Fibroblast of upper back skin (primary cell): Measurements from ENCODE around the gene MIA2.

ENCODE experiments used
- DNase-seq: peaks from one replicate; pipeline ENCODE4 v3.0.0-alpha.2; 2013

The MIA2 gene

DNA sequence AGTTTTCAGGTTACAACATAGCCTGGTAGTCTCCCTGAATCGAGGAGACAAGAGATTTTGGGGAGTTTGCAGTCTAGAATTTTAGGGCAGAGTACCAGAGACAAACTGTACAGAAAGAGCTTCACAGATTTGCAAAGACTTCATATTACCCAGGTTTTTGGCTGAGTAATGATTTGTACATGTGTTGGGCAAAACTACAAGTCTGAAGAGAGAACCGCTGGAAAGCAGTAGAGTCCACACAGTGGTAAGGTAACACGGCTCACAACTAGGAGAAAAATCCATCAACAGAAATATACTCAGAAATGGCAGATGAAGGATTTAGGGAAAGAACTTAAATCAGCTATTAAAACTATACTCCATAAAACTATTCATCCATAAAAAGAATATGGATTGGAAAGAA, 172.8 kb downstream of the MIA2 start:
- no peak for DNase-seq

DNA sequence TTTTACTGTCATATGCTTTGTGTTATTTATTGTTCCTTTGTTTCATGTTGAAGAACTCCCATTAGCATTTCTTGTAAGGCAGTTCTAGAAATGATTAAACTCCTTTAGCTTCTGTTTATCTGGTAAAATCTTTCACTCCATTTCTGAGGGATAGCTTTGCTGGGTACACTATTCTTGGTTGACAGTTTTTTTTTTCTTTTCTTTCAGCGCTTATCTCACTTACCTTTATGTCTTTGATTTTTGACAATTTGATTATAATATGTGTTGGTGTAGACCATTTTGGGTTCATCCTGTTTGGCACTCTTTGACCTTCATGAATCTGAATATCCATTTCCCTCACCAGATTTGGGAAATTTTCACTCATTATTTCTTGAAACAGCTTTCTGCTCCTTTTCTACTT, 182.4 kb downstream of the MIA2 start:
- no peak for DNase-seq

DNA sequence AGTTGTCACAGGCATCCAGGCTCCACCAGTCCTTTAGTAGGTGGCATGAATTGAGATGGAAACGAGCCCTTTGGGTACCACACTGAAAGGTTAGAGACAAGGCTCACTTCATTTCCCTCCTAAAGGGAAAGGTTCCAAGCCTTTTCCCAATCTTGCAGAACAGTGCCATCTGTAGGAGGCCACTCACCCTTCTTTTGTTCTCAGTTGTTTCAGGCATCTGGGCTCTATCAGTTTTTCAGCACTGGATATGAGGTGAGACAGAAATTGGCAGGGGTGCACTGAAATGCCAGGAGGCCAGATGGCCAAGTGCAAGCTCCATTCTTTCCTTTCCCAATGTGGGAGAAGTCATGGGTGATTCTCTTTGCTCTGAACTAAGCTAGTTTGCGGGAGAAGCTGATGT, 183.3 kb downstream of the MIA2 start:
- DNase-seq, result peak; percentile 35

GRCh38 chr14:39419272-39419671, 185.6 kb downstream of the MIA2 start:
- DNase-seq, result no peak

DNA sequence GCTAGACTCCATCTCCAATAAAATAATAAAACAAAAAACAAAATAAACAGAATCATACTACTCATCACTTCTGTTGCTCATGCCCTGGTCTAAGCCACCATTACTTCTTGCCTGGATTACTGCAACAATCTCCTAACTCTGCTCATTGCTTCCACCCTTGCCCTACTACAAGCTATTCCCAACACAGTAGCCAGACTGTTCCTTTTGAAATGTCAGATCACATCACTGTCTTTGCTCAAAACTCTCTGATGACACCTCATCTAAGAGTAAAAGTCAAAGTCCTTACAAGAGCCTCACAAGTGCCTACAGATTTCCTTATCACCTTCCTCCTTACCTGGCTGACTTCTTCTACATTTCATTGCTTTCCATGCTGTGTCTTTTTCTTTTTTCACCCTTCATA, 188.5 kb downstream of the MIA2 start:
- DNase-seq, result no peak

GRCh38 chr14:39423793-39424192, 190.1 kb downstream of the MIA2 start:
- DNase-seq, result no peak

- no peak for DNase-seq
These were observed 192.2 kb downstream of the MIA2 start for GRCh38 chr14:39425947-39426346.

DNA sequence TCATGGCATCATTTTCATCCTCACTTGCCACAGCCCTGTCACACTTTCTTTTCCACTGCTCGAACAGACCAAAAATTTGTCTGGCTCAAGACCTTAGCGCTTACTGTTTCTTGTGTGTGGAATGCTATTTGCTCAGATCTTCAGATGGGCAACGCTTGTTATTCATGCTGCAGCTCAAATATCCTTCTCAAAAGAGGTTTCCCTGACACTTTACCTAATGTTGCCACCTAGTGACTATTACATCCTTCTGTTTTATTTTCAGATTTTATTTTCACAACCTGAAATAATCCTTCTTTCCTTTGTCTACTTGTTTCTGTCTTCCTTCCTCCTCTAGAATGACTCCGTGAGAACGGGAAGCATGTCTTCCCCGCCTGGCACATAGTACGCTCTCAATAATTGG, 192.9 kb downstream of the MIA2 start:
- DNase-seq, result peak; percentile 71

- DNase-seq, result no peak
These were observed 194.4 kb downstream of the MIA2 start for GRCh38 chr14:39428118-39428517.

DNA sequence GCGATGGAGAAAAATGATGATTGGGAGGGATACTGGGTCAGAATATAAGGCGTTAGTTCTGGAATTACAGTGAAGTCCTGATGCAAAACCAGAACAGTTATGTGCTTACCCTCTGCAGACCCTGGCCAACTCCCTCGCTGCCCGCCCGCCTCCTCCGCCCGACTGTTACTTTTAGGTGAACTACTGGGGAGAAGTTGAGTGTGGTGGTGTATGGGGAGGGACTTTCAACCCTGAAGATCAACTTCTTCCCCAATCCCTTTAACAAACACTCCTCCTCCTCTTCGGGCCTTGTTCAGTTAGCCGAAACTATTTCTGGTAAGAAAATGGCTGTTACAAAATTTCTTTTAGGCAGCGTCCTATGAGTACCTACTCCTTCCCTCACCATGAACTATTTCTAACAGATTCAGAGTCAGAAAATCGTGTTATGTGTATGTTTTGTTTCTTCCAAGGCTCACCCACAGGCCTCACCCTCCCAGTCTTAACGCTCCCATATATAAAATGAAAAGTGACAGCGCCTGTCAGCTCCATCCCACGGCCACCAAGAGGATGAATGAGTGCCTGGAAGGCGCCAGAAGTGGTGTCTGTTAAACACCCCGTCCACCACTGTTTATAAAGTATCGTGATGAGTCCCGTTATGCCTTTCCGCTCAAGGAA, 197.2 kb downstream of the MIA2 start:
- DNase-seq, result no peak

GRCh38 chr14:39431416-39432178, 197.9 kb downstream of the MIA2 start:
- DNase-seq, result no peak

DNA sequence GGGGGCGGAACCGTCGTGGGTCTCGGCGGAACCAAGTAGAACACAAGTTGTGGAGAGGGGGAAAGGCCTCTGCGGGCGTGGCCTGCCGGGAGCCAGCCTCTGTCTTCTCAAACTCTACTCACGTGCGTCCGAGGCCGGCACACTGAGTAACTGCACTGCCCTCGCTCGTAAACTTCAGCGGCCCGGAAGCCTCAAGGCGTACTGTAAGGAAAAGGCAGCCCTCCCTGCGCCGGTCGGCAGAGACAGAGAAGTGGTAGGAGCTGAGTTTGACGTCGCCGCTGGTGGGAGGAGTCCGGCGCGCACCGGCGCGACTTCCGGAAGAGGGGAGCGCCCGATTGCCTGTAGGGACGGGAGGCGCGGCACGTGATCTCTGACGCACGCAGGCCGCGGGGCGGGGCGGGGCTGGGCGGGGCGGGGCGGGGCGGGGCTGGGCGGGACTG, 198.5 kb downstream of the MIA2 start, which contains the start of gene FBXO33:
FBXO33 (minus strand) TSS at position 255 of the 440 bp plus-strand sequence. CDS start 271 bp downstream, outside the sequence.
- peak; percentile 95 for DNase-seq

DNA sequence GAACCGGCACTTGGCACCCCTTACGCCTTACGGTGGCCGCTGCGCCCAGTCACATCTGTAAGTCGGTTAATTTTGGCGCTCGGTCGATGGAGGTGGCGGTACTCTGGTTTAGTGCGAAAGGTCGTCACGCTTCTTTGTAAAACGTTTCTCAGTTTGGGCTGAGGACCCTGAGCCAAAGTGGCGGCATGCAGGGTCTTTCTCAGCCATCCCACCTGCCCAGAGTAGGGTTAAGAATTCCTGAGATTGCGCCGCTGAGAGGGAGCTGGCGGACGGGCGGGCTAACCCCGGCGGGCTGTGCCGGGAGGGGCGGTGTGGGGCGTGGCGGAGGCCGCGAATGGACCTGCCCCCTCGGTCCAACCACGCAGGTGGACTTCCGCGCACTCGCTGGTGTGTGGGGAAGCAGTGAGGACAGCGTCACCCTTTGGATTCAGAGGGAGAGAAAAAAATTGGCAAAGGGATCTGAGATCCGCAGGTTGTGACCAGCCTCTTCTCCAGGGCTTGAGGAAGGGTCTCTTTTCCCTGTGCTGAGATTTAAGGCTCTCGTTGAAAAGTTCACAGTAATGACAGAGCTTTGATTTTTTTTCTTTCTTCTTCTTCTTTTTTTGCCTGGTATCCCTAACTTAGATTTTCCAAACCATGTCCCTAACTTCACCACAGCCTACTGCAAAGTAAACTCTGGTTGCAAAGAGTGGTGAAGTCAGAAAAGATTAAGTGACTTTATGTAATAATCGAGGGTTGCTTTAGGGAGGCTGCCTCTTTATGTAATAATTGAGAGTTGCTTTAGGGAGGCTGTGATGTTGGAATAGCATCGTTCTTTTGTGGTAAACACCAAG, 199.1 kb downstream of the MIA2 start:
- peak; percentile 62 for DNase-seq

GRCh38 chr14:39433452-39433813, 199.7 kb downstream of the MIA2 start:
- DNase-seq, result no peak

- no peak for DNase-seq
These were observed 200.7 kb downstream of the MIA2 start for GRCh38 chr14:39434401-39434800.

DNA sequence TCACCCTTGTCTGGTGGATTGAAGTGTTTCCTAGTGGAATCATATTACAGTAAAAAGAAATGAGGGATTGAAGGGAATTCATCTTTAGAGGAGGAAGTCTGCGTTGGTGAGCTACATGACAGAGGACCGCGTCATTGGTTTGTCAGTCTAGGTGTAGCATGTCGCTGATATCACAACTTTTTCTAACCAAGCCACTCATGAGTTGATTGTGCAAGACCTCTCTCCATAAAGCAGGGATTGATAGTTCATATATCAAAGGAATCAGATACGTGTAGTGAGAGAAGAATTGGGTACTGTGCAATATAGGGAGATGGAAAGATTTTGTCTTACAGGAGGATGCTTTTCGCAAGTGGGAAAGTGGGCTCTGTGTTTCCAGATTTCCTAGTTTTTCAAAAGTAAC, 201.5 kb downstream of the MIA2 start:
- no peak for DNase-seq
